ENCODE results near the gene IBTK. TPM values are rescaled to one million over a fixed set of nuclear protein-coding genes. Genes with fewer than 3 reads are reported as not detected.
A peak's percentile ranks its signal among the peaks of the same experiment; 100 is the strongest.
"Not testable (repeated sequence)": the region's sequence is repeated elsewhere in the genome, so short reads cannot be mapped to it uniquely, and the experiment has no call there.

Gene IBTK
- total and polyA plus RNA-seq, 4 donors = 14.1 to 66.8 (median 21.0) TPM

GRCh38 chr6:82257088-82257774 lies 9.7 kb upstream of the IBTK start:
- Histone ChIP-seq H3K9me3 (ENCODE audit: control insufficient read depth in 4 of 4, low read length in 3 of 4) (no peaks in the 10 kb centered on the region), H3K4me1 (ENCODE audit: control insufficient read depth in 4 of 4, insufficient read depth in 4 of 4, low read length in 3 of 4) (no peaks in the 10 kb centered on the region), H3K9ac (ENCODE audit: low read depth in 1 of 2, low read length in 2 of 2) (no peak overlapping the region), H3K27ac (ENCODE audit: low read depth in 1 of 2, low read length in 2 of 2) (no peak overlapping the region), H3K36me3 (ENCODE audit: control insufficient read depth in 4 of 4, insufficient read depth in 3 of 4, low read depth in 1 of 4, low read length in 3 of 4) (no peaks in the 10 kb centered on the region), H3K4me3 (ENCODE audit: low read depth in 1 of 3, low read length in 3 of 3) (no peak overlapping the region), H3K27me3 (ENCODE audit: control insufficient read depth in 4 of 4, insufficient read depth in 4 of 4, low read length in 3 of 4) (no peaks in the 10 kb centered on the region)
- 63% methylated on average over 1 of the region's 1 CpG for WGBS
- no peak for TF ChIP-seq CTCF (IDR thresholded peaks at IDR 0.05; ENCODE audit: low read depth, low read length, missing input control)
- TF ChIP-seq ZBTB33 (IDR thresholded peaks at IDR 0.05) = no peak
- DNase-seq (ENCODE audit: low spot score) = no peak

GRCh38 chr6:82254722-82255121 lies 7.2 kb upstream of the IBTK start:
- not testable (repeated sequence) for H3K4me3 ChIP-seq (ENCODE audit: low read depth in 1 of 3, low read length in 3 of 3); H3K9me3 ChIP-seq (ENCODE audit: control insufficient read depth in 4 of 4, low read length in 3 of 4)
- 96% methylated on average over 5 of the region's 5 CpGs for WGBS

GRCh38 chr6:82251942-82252341 lies 4.4 kb upstream of the IBTK start:
- Histone ChIP-seq H3K27ac (ENCODE audit: low read depth in 1 of 2, low read length in 2 of 2) (no peak overlapping the region), H3K4me3 (ENCODE audit: low read depth in 1 of 3, low read length in 3 of 3) (no peak overlapping the region), H3K9me3 (ENCODE audit: control insufficient read depth in 4 of 4, low read length in 3 of 4) (no peaks in the 10 kb centered on the region), H3K27me3 (ENCODE audit: control insufficient read depth in 4 of 4, insufficient read depth in 4 of 4, low read length in 3 of 4) (no peaks in the 10 kb centered on the region), H3K36me3 (ENCODE audit: control insufficient read depth in 4 of 4, insufficient read depth in 3 of 4, low read depth in 1 of 4, low read length in 3 of 4) (no peaks in the 10 kb centered on the region), H3K4me1 (ENCODE audit: control insufficient read depth in 4 of 4, insufficient read depth in 4 of 4, low read length in 3 of 4) (peaks cover 0 to 10% (median 7%) of the 10 kb centered on the region in 4 donors), H3K9ac (ENCODE audit: low read depth in 1 of 2, low read length in 2 of 2) (no peak overlapping the region)
- TF ChIP-seq RXRA (IDR thresholded peaks at IDR 0.05) (peak in 1 of 2 donors; percentile 9), CTCF (IDR thresholded peaks at IDR 0.05; ENCODE audit: low read depth, low read length, missing input control) (peak; percentile 45), HNF4G (IDR thresholded peaks at IDR 0.05) (no peak), RAD21 (IDR thresholded peaks at IDR 0.05) (peak; percentile 69 to 75)
- no peak for DNase-seq (ENCODE audit: low spot score)

More at GRCh38 chr6:82254722-82255121, 7.2 kb upstream of the IBTK start:
- not testable (repeated sequence) for H3K36me3 ChIP-seq (ENCODE audit: control insufficient read depth in 4 of 4, insufficient read depth in 3 of 4, low read depth in 1 of 4, low read length in 3 of 4); H3K27me3 ChIP-seq (ENCODE audit: control insufficient read depth in 4 of 4, insufficient read depth in 4 of 4, low read length in 3 of 4); H3K27ac ChIP-seq (ENCODE audit: low read depth in 1 of 2, low read length in 2 of 2); H3K4me1 ChIP-seq (ENCODE audit: control insufficient read depth in 4 of 4, insufficient read depth in 4 of 4, low read length in 3 of 4); H3K9ac ChIP-seq (ENCODE audit: low read depth in 1 of 2, low read length in 2 of 2); DNase-seq (ENCODE audit: low spot score)

All from liver (tissue), 9 donors.